Gastroesophageal sphincter (tissue), 3 donors: Measurements from ENCODE around the gene TPSD1.

Source experiments
- CTCF ChIP-seq, 4 experiments: fragments of 200-600 bp in 2 of 4; fragments of 450-650 bp in 2 of 4; sonication (generic) in 1 of 4; IDR thresholded peaks; one replicate each; pipeline ENCODE4 v1.5.1; 2017 to 2019; ENCODE audit warnings: antibody characterized with exemption in 4 of 4, mild to moderate bottlenecking in 2 of 4, moderate library complexity in 2 of 4
- POLR2A ChIP-seq, 2 donors: fragments of 450-650 bp; IDR thresholded peaks; one replicate each; pipeline ENCODE4 v1.6.1; 2017; ENCODE audit warnings: antibody characterized with exemption in 2 of 2, mild to moderate bottlenecking in 2 of 2, moderate library complexity in 1 of 2

DNA sequence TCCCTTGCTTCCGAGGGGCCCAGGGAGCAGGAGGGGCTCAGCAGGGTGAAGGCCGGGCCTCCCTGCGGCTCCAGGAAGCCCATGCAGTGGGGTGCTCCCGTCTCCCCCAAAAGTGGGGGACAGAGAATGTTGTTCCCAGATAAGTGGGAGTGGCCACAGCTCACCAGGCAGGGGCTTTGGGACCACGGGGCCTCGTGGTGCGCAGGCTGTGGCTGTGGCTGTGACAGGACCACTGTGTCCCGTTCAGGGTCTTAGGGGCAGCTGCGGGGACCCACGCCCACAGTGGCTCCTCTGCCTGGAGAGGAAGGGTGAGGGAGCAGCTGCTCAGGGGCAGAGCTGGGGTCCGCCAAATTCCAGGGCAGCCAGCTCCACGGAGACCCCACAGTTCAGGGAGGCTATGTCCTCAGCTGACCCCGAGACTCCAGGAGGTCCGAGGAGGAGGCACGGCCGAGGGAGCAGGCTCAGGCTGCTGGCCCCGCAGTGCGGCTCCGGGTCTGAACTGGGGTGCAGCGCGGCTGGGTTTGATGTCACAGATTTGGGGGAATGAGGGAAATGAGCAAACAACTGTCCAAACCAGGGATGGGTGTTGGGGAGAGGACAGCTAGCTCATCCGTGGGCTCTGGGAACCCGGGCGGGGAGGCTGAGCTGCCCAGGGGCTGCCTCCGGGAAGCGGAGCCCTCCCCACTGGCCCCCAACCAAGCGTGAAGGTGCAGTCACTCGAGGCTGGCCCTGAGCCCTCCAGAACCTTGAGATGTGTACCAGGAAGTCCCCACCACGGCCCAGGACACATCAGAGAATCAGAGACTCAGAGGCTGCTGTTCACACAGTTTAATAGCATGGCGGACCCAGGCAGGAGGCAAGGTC lies 23.4 kb downstream of the TPSD1 start:
- TF ChIP-seq CTCF (IDR thresholded peaks at IDR 0.05): no peak
- TF ChIP-seq POLR2A (IDR thresholded peaks at IDR 0.05): no peak
